HG03095 (cell line): ENCODE data around the gene SPDYE11.
"Not testable (repeated sequence)": the region's sequence is repeated elsewhere in the genome, so short reads cannot be mapped to it uniquely, and the experiment has no call there.

Experiments used
- ATAC-seq: cut with Tn5 transposase; IDR thresholded peaks from one replicate; pipeline ENCODE4 v1.9.1; 2021; ENCODE audit warnings: moderate library complexity; ENCODE audit not compliant: unreplicated experiment

SPDYE11 gene, protein sequence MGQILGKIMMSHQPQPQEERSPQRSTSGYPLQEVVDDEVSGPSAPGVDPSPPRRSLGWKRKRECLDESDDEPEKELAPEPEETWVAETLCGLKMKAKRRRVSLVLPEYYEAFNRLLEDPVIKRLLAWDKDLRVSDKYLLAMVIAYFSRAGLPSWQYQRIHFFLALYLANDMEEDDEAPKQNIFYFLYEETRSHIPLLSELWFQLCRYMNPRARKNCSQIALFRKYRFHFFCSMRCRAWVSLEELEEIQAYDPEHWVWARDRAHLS

DNA sequence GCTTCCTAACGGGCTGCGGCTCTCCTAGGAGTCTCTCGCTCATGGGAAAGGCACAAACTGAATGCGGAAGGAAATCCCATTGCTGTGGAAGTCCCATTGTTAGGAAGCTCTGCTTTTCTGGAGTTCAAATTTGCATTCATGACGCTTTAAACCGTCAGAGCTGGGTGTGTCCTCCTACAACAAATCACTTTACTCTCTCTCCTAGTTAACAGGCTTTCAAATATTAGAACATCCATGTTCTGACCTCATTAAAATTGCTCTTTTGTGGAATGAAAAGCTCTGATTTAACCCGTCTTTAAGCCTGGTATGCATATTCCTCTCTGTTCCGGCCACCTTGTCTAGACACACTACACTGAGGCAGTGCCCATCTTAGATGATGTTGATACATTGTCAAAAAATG, at the start of gene SPDYE11:
SPDYE11 (minus strand) TSS at position 101 of the 400 bp plus-strand sequence. CDS start 1,800 bp downstream, outside the sequence.
- ATAC-seq = not testable (repeated sequence)

DNA sequence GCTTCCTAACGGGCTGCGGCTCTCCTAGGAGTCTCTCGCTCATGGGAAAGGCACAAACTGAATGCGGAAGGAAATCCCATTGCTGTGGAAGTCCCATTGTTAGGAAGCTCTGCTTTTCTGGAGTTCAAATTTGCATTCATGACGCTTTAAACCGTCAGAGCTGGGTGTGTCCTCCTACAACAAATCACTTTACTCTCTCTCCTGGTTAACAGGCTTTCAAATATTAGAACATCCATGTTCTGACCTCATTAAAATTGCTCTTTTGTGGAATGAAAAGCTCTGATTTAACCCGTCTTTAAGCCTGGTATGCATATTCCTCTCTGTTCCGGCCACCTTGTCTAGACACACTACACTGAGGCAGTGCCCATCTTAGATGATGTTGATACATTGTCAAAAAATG, 28.2 kb upstream of the SPDYE11 start, which contains the start of gene SPDYE9:
SPDYE9 (minus strand) TSS at position 101 of the 400 bp plus-strand sequence. CDS start 1,800 bp downstream, outside the sequence.
- ATAC-seq = not testable (repeated sequence)

DNA sequence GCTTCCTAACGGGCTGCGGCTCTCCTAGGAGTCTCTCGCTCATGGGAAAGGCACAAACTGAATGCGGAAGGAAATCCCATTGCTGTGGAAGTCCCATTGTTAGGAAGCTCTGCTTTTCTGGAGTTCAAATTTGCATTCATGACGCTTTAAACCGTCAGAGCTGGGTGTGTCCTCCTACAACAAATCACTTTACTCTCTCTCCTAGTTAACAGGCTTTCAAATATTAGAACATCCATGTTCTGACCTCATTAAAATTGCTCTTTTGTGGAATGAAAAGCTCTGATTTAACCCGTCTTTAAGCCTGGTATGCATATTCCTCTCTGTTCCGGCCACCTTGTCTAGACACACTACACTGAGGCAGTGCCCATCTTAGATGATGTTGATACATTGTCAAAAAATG, 28.0 kb downstream of the SPDYE11 start, which contains the start of gene SPDYE8:
SPDYE8 (minus strand) TSS at position 101 of the 400 bp plus-strand sequence. CDS start 1,800 bp downstream, outside the sequence.
- ATAC-seq = not testable (repeated sequence)

- not testable (repeated sequence) for ATAC-seq
These were observed 51.2 kb downstream of the SPDYE11 start for GRCh38 chr7:73006491-73006890.

DNA sequence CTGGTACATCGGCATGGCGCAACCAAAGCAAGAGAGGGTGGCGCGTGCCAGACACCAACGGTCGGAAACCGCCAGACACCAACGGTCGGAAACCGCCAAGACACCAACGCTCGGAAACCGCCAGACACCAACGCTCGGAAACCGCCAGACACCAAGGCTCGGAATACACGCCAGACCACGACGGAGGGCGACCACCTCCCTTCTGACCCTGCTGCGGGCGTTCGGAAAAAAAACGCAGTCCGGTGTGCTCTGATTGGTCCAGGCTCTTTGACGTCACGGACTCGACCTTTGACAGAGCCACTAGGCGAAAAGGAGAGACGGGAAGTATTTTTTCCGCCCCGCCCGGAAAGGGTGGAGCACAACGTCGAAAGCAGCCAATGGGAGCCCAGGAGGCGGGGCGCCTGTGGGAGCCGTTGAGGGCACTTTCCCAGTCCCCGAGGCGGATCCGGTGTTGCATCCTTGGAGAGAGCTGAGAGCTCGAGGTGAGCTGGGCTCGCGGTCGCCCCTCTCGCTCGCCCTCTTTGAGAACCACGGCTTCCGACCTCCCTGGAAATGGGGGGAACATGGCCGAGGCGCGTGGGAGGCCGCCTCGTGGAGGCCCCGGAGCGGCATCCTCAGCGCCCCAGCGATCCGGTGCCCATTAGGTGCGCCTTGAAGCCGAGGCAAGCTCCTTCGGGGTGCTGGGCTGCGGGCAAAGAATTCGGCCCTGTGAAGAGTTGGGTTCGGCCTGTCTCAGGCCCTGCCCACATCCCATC, 51.8 kb downstream of the SPDYE11 start:
- peak; percentile 84 for ATAC-seq

- peak; percentile 71 for ATAC-seq
These were observed 52.4 kb downstream of the SPDYE11 start for GRCh38 chr7:73005356-73005692.

- not testable (repeated sequence) for ATAC-seq
These were observed 59.7 kb downstream of the SPDYE11 start for GRCh38 chr7:72997887-72998468.
